Neural progenitor cell (in vitro differentiated cells): Measurements from ENCODE around the gene GBGT1.

Experiments used
- EZH2 ChIP-seq: fragments of 200-600 bp; sonication (generic); IDR thresholded peaks from 2 replicates; pipeline ENCODE4 v1.6.1; 2017; ENCODE audit warnings: antibody characterized with exemption, mild to moderate bottlenecking, moderate library complexity
- EZH2phosphoT487 ChIP-seq: fragments of 200-600 bp; sonication (generic); IDR thresholded peaks from 2 replicates; pipeline ENCODE4 v1.6.1; 2017; ENCODE audit warnings: antibody characterized with exemption
- TF ChIP-seq, protein P1 (sequence below): fragments of 200-600 bp; sonication (generic); IDR thresholded peaks from 2 replicates; pipeline ENCODE4 v1.5.1; 2017; ENCODE audit warnings: antibody characterized with exemption, mild to moderate bottlenecking

DNA sequence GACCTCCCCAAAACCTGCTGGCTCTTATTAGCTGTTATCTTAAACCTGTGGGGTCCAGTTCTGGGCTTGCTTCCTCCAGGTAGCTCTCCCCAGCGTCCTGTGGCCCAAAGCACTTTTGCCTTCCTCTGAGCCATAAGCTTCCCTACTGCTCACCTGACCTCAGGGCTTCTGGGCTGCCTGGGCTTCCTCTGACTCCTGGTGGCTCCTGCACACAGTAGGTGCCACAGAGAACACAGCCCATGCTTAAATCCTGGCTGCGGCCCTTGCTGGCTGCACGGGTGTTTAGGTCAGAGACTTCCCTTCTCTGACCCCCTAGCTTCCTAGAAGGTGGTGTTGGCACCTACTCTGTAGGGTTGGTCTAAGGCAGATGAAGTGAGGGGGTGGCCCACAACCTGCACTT lies 45.1 kb downstream of the GBGT1 start:
- TF ChIP-seq EZH2 (no peak), EZH2phosphoT487 (no peak)
- TF ChIP-seq, protein P1, sequence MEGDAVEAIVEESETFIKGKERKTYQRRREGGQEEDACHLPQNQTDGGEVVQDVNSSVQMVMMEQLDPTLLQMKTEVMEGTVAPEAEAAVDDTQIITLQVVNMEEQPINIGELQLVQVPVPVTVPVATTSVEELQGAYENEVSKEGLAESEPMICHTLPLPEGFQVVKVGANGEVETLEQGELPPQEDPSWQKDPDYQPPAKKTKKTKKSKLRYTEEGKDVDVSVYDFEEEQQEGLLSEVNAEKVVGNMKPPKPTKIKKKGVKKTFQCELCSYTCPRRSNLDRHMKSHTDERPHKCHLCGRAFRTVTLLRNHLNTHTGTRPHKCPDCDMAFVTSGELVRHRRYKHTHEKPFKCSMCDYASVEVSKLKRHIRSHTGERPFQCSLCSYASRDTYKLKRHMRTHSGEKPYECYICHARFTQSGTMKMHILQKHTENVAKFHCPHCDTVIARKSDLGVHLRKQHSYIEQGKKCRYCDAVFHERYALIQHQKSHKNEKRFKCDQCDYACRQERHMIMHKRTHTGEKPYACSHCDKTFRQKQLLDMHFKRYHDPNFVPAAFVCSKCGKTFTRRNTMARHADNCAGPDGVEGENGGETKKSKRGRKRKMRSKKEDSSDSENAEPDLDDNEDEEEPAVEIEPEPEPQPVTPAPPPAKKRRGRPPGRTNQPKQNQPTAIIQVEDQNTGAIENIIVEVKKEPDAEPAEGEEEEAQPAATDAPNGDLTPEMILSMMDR, result no peak
